ENCODE measurements around the gene ERC2. TPM values are rescaled to one million over a fixed set of nuclear protein-coding genes. Genes with fewer than 3 reads are reported as not detected.

ERC2 gene
- total and polyA plus RNA-seq, 2 of the 13 experiments (the other 11 are each of a cell fraction or from before 2014, with no cell fraction given): 0.16 to 0.22 TPM

DNA sequence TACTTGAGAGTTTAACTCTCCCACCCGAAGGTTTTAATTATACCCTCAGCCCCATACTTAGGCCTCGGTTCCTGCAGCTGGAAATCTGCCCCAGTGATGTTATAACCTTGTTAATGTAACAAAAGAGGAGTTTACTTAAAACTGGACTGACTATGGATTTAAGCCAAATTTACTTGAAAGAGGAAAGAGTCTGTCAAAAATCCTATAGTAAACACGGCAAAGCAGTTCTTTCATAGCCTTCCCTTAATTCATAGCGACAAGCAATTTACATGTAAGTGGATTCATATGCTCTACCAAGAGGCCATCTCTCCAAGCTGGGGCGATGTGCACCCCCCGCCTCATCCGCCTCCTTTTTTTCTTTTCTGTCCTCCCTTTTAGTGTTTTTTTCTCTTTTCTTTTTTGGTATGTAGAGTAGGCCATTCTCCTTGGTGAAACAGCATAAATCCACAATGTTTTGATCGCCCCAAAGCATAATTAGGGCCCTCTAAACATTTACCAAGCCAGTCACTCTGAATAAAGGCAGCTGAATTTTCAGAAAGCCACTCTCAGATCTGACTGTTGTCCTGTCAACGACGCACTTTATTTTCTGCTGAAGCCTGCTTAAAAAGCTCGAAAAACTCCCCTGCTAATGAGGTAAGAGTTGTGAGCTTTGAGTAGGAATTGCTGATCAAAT lies 608.1 kb downstream of the ERC2 start:
- Histone ChIP-seq H3K4me1 (ENCODE audit: insufficient read depth, low read length) (no peaks in the 10 kb centered on the region), H3K9ac (ENCODE audit: insufficient read depth, low read depth, low read length) (no peak overlapping the region), H3K4me2 (ENCODE audit: low read depth, low read length) (no peak overlapping the region), H3K79me2 (ENCODE audit: insufficient read depth, low read length) (no peaks in the 10 kb centered on the region), H3K27ac (ENCODE audit: extremely low read length, insufficient read depth, low read length) (no peak overlapping the region), H3K9me3 (ENCODE audit: low read length) (no peaks in the 10 kb centered on the region), H3K4me3 (replicated peaks in 1 of 3; ENCODE audit: insufficient read depth in 1 of 3, low read depth in 2 of 3, low read length in 3 of 3) (no peak overlapping the region), H3K27me3 (ENCODE audit: control insufficient read depth in 1 of 2, insufficient read depth in 2 of 2, low read length in 2 of 2) (peaks cover 0 to 2% of the 10 kb centered on the region in 2 experiments; a peak in 1 of 5 replicates), H3K36me3 (replicated peaks in 1 of 2; ENCODE audit: control insufficient read depth in 1 of 2, insufficient read depth in 2 of 2, low read length in 2 of 2) (no peaks in the 10 kb centered on the region), H2AFZ (ENCODE audit: low read length) (no peak overlapping the region), H4K20me1 (ENCODE audit: insufficient read depth, low read length) (no peaks in the 10 kb centered on the region)
- no peak for ATAC-seq
- in situ Hi-C loops (cut with HindIII; ENCODE audit: extremely low pct_ligation_motif_present, low pct_unique_long_range_greater_than_20kb) (no loop called here), intact Hi-C loops (cut with micrococcal nuclease; ENCODE audit: unreplicated experiment) (no loop called here)
- WGBS (ENCODE audit: low lambda C conversion rate): 20% methylated on average over 11 of the region's 11 CpGs
- TF ChIP-seq ZFY (CRISPR knock-in tag; IDR thresholded peaks at IDR 0.05) (no peak), ZKSCAN8 (CRISPR knock-in tag; IDR thresholded peaks at IDR 0.05; ENCODE audit: borderline replicate concordance) (no peak), ZNF317 (CRISPR knock-in tag; IDR thresholded peaks at IDR 0.05) (no peak)
- POLR2A ChIA-PET: no interaction called here
- no peak for DNase-seq (ENCODE audit: low spot score)
- CTCF ChIA-PET (ENCODE audit: low intra/inter-chr PET ratio, low total read pairs): no interaction called here
- BruUV-seq (replicated peaks): no TSS peak
- FAIRE-seq: no peak

- no peak for ATAC-seq
- ChIA-PET POLR2A (no interaction called here), CTCF (ENCODE audit: low intra/inter-chr PET ratio, low total read pairs) (no interaction called here)
- H3K4me3 ChIP-seq (replicated peaks in 1 of 3; ENCODE audit: insufficient read depth in 1 of 3, low read depth in 2 of 3, low read length in 3 of 3): no peak overlapping the region
- BruUV-seq (replicated peaks): no TSS peak
- in situ Hi-C loops (cut with HindIII; ENCODE audit: extremely low pct_ligation_motif_present, low pct_unique_long_range_greater_than_20kb): no loop called here
- intact Hi-C loops (cut with micrococcal nuclease; ENCODE audit: unreplicated experiment): no loop called here
- H3K27me3 ChIP-seq (ENCODE audit: control insufficient read depth in 1 of 2, insufficient read depth in 2 of 2, low read length in 2 of 2): peaks cover 0 to 2% of the 10 kb centered on the region in 2 experiments; a peak in 1 of 5 replicates
- no peaks in the 10 kb centered on the region for H3K79me2 ChIP-seq (ENCODE audit: insufficient read depth, low read length)
- H3K27ac ChIP-seq (ENCODE audit: extremely low read length, insufficient read depth, low read length): no peak overlapping the region
- FAIRE-seq: no peak
- DNase-seq (ENCODE audit: low spot score): no peak
- H3K4me1 ChIP-seq (ENCODE audit: insufficient read depth, low read length): no peaks in the 10 kb centered on the region
- no peak overlapping the region for H2AFZ ChIP-seq (ENCODE audit: low read length)
- no peak overlapping the region for H3K4me2 ChIP-seq (ENCODE audit: low read depth, low read length)
- no peaks in the 10 kb centered on the region for H4K20me1 ChIP-seq (ENCODE audit: insufficient read depth, low read length)
- WGBS (ENCODE audit: low lambda C conversion rate): 0% methylated on average over 2 of the region's 2 CpGs
- no peaks in the 10 kb centered on the region for H3K36me3 ChIP-seq (replicated peaks in 1 of 2; ENCODE audit: control insufficient read depth in 1 of 2, insufficient read depth in 2 of 2, low read length in 2 of 2)
- no peaks in the 10 kb centered on the region for H3K9me3 ChIP-seq (ENCODE audit: low read length)
- H3K9ac ChIP-seq (ENCODE audit: insufficient read depth, low read depth, low read length): no peak overlapping the region
- TF ChIP-seq, protein P1, sequence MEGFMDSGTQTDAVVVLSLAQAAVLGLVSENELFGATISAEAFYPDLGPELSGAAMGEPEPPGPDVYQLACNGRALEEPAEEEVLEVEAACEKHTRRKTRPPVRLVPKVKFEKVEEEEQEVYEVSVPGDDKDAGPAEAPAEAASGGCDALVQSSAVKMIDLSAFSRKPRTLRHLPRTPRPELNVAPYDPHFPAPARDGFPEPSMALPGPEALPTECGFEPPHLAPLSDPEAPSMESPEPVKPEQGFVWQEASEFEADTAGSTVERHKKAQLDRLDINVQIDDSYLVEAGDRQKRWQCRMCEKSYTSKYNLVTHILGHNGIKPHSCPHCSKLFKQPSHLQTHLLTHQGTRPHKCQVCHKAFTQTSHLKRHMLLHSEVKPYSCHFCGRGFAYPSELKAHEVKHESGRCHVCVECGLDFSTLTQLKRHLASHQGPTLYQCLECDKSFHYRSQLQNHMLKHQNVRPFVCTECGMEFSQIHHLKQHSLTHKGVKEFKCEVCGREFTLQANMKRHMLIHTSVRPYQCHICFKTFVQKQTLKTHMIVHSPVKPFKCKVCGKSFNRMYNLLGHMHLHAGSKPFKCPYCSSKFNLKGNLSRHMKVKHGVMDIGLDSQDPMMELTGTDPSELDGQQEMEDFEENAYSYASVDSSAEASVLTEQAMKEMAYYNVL (CRISPR knock-in tag; IDR thresholded peaks at IDR 0.05; ENCODE audit: borderline replicate concordance): no peak
- TF ChIP-seq ZMYM2 (CRISPR knock-in tag; IDR thresholded peaks at IDR 0.05) (no peak), KLF15 (CRISPR knock-in tag; IDR thresholded peaks at IDR 0.05; ENCODE audit: borderline replicate concordance) (no peak), SMARCE1 (IDR thresholded peaks at IDR 0.05; ENCODE audit: borderline replicate concordance) (no peak), ZBTB43 (CRISPR knock-in tag; conservative IDR thresholded peaks at IDR 0.05) (no peak)
Observed at GRCh38 chr3:55859305-55859704, 609.0 kb downstream of the ERC2 start.
